Spleen (tissue), 7 donors: Measurements from ENCODE around the gene KCNJ6.

ENCODE experiments used
- POLR2A ChIP-seq, 3 donors: fragments of 450-650 bp; IDR thresholded peaks; one replicate each; pipeline ENCODE4 v1.5.1; 2017; ENCODE audit warnings: antibody characterized with exemption in 3 of 3, mild to moderate bottlenecking in 1 of 3
- POLR2AphosphoS5 ChIP-seq, 3 donors: sonication (generic); formaldehyde crosslinking; IDR thresholded peaks; one replicate each; pipeline ENCODE4 v1.5.1; 2017; ENCODE audit warnings: antibody characterized with exemption in 3 of 3
- TF ChIP-seq, protein P1 (sequence below), 11 experiments: fragments of 200-600 bp in 7 of 11; fragments of 450-650 bp in 4 of 11; sonication (generic) in 4 of 11; IDR thresholded peaks in 8 of 11; conservative IDR thresholded peaks in 3 of 11; 1 replicate in 7 of 11; 2 replicates in 4 of 11; pipeline versions ENCODE4 v1.4.0 to v1.8.0; 2016 to 2021; ENCODE audit warnings: antibody characterized with exemption in 11 of 11, inconsistent platforms in 4 of 11, mild to moderate bottlenecking in 1 of 11
- donor health status: DM: no; HTN: no; CAD: no; lungs with moderate emphysema.
- donor health status: DM: no; HTN: no; CAD: no.
- donor health status: DM: no; HTN: no; CAD: no.

DNA sequence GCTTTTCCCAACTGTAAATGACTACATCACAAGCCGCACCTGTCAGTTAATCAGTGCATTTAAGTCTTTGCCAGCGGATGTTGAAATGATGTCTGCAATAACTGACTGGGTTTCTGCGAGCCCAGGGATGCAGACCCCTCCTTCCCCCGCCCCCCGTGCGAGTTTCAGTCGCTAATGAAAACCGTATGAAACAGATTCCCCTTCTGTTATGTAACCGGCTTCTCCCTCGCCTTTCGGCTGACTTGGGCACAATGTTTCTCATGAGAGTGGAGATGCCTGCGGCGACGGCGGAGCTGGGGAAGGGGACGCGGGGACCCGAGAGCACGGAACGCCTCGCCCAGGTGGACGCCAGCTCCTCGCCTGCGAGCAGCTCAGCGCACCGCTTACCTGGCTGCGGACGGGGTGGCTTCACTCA is 753 bp downstream of the KCNJ6 start:
- TF ChIP-seq, protein P1, sequence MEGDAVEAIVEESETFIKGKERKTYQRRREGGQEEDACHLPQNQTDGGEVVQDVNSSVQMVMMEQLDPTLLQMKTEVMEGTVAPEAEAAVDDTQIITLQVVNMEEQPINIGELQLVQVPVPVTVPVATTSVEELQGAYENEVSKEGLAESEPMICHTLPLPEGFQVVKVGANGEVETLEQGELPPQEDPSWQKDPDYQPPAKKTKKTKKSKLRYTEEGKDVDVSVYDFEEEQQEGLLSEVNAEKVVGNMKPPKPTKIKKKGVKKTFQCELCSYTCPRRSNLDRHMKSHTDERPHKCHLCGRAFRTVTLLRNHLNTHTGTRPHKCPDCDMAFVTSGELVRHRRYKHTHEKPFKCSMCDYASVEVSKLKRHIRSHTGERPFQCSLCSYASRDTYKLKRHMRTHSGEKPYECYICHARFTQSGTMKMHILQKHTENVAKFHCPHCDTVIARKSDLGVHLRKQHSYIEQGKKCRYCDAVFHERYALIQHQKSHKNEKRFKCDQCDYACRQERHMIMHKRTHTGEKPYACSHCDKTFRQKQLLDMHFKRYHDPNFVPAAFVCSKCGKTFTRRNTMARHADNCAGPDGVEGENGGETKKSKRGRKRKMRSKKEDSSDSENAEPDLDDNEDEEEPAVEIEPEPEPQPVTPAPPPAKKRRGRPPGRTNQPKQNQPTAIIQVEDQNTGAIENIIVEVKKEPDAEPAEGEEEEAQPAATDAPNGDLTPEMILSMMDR (IDR thresholded peaks at IDR 0.05 in 8 of 11, conservative IDR thresholded peaks at IDR 0.05 in 3 of 11): no peak
- TF ChIP-seq POLR2AphosphoS5 (IDR thresholded peaks at IDR 0.05): no peak
- no peak for TF ChIP-seq POLR2A (IDR thresholded peaks at IDR 0.05)
